Measurements from ENCODE around the gene HEATR3. TPM values are rescaled to one million over a fixed set of nuclear protein-coding genes. Genes with fewer than 3 reads are reported as not detected.
A peak's percentile ranks its signal among the peaks of the same experiment; 100 is the strongest.

The HEATR3 gene
- total and polyA plus RNA-seq, 2 donors (not counting 1 experiment from before 2014, with no cell fraction given) = 15.0 to 23.9 TPM

- Histone ChIP-seq H3K9me3 (ENCODE audit: control insufficient read depth, insufficient read depth, low read depth, low read length) (no peaks in the 10 kb centered on the region), H2AFZ (ENCODE audit: low read length) (no peak overlapping the region), H3K9ac (ENCODE audit: insufficient read depth, low read length) (no peak overlapping the region), H3K27ac (ENCODE audit: insufficient read depth, low read length) (no peak overlapping the region), H4K20me1 (ENCODE audit: control insufficient read depth, extremely low read depth, insufficient read depth, low read length) (no peaks in the 10 kb centered on the region), H3K36me3 (ENCODE audit: control insufficient read depth, insufficient read depth, low read length) (peaks cover 2% of the 10 kb centered on the region), H3K4me3 (replicated peaks in 1 of 4; ENCODE audit: control extremely low read depth in 1 of 4, insufficient read depth in 1 of 4, low read depth in 3 of 4, low read length in 4 of 4) (no peak overlapping the region), H3K79me2 (ENCODE audit: control insufficient read depth, insufficient read depth, low read length) (no peaks in the 10 kb centered on the region), H3K27me3 (ENCODE audit: control insufficient read depth, insufficient read depth, low read length) (no peaks in the 10 kb centered on the region), H3K4me2 (ENCODE audit: extremely low read depth, insufficient read depth, low read length) (no peak overlapping the region), H3K4me1 (ENCODE audit: control insufficient read depth, extremely low read depth, insufficient read depth, low read length) (no peaks in the 10 kb centered on the region)
- no peak for DNase-seq (ENCODE audit: low read depth in 2 of 2)
- TF ChIP-seq CTCF (conservative IDR thresholded peaks at IDR 0.05 in 1 of 2, IDR thresholded peaks at IDR 0.05 in 1 of 2; ENCODE audit: low read depth in 1 of 2, low read length in 2 of 2) = no peak
- TF ChIP-seq EZH2 (IDR thresholded peaks at IDR 0.05; ENCODE audit: low read length, missing control alignments) = no peak
These were observed 29.3 kb upstream of the HEATR3 start for GRCh38 chr16:50036426-50036825.

GRCh38 chr16:50037662-50038220 lies 28.0 kb upstream of the HEATR3 start:
- TF ChIP-seq CTCF (conservative IDR thresholded peaks at IDR 0.05 in 1 of 2, IDR thresholded peaks at IDR 0.05 in 1 of 2; ENCODE audit: low read depth in 1 of 2, low read length in 2 of 2) = no peak
- no peak for TF ChIP-seq EZH2 (IDR thresholded peaks at IDR 0.05; ENCODE audit: low read length, missing control alignments)
- H3K4me2 ChIP-seq (ENCODE audit: extremely low read depth, insufficient read depth, low read length) = no peak overlapping the region
- DNase-seq (ENCODE audit: low read depth in 2 of 2) = peak in 1 of 2 donors; percentile 42

GRCh38 chr16:50038286-50038685 lies 27.5 kb upstream of the HEATR3 start:
- TF ChIP-seq CTCF (conservative IDR thresholded peaks at IDR 0.05 in 1 of 2, IDR thresholded peaks at IDR 0.05 in 1 of 2; ENCODE audit: low read depth in 1 of 2, low read length in 2 of 2) (no peak), EZH2 (IDR thresholded peaks at IDR 0.05; ENCODE audit: low read length, missing control alignments) (no peak)
- H3K27ac ChIP-seq (ENCODE audit: insufficient read depth, low read length) = no peak overlapping the region
- no peak overlapping the region for H3K4me3 ChIP-seq (replicated peaks in 1 of 4; ENCODE audit: control extremely low read depth in 1 of 4, insufficient read depth in 1 of 4, low read depth in 3 of 4, low read length in 4 of 4)

More at GRCh38 chr16:50037662-50038220, 28.0 kb upstream of the HEATR3 start:
- Histone ChIP-seq H3K36me3 (ENCODE audit: control insufficient read depth, insufficient read depth, low read length) (no peaks in the 10 kb centered on the region), H3K27me3 (ENCODE audit: control insufficient read depth, insufficient read depth, low read length) (no peaks in the 10 kb centered on the region), H3K27ac (ENCODE audit: insufficient read depth, low read length) (no peak overlapping the region), H3K9me3 (ENCODE audit: control insufficient read depth, insufficient read depth, low read depth, low read length) (no peaks in the 10 kb centered on the region), H3K4me3 (replicated peaks in 1 of 4; ENCODE audit: control extremely low read depth in 1 of 4, insufficient read depth in 1 of 4, low read depth in 3 of 4, low read length in 4 of 4) (no peak overlapping the region), H4K20me1 (ENCODE audit: control insufficient read depth, extremely low read depth, insufficient read depth, low read length) (no peaks in the 10 kb centered on the region), H3K79me2 (ENCODE audit: control insufficient read depth, insufficient read depth, low read length) (no peaks in the 10 kb centered on the region), H3K4me1 (ENCODE audit: control insufficient read depth, extremely low read depth, insufficient read depth, low read length) (no peaks in the 10 kb centered on the region), H3K9ac (ENCODE audit: insufficient read depth, low read length) (no peak overlapping the region), H2AFZ (ENCODE audit: low read length) (no peak overlapping the region)

More at GRCh38 chr16:50038286-50038685, 27.5 kb upstream of the HEATR3 start:
- DNase-seq (ENCODE audit: low read depth in 2 of 2) = no peak
- no peaks in the 10 kb centered on the region for H3K27me3 ChIP-seq (ENCODE audit: control insufficient read depth, insufficient read depth, low read length)
- H3K4me1 ChIP-seq (ENCODE audit: control insufficient read depth, extremely low read depth, insufficient read depth, low read length) = no peaks in the 10 kb centered on the region
- H3K79me2 ChIP-seq (ENCODE audit: control insufficient read depth, insufficient read depth, low read length) = no peaks in the 10 kb centered on the region
- no peak overlapping the region for H2AFZ ChIP-seq (ENCODE audit: low read length)
- no peak overlapping the region for H3K4me2 ChIP-seq (ENCODE audit: extremely low read depth, insufficient read depth, low read length)
- no peaks in the 10 kb centered on the region for H3K36me3 ChIP-seq (ENCODE audit: control insufficient read depth, insufficient read depth, low read length)
- no peak overlapping the region for H3K9ac ChIP-seq (ENCODE audit: insufficient read depth, low read length)
- no peaks in the 10 kb centered on the region for H3K9me3 ChIP-seq (ENCODE audit: control insufficient read depth, insufficient read depth, low read depth, low read length)
- H4K20me1 ChIP-seq (ENCODE audit: control insufficient read depth, extremely low read depth, insufficient read depth, low read length) = no peaks in the 10 kb centered on the region
